SH-SY5Y (cell line): ENCODE results near the gene ACBD6.
A peak's percentile ranks its signal among the peaks of the same experiment; 100 is the strongest.

Source experiments
- GATA2 ChIP-seq: IDR thresholded peaks from 2 replicates; pipeline ENCODE4 v1.6.1; 2011; ENCODE audit warnings: mild to moderate bottlenecking, low read depth, low read length
- GATA3 ChIP-seq: IDR thresholded peaks from 2 replicates; pipeline ENCODE4 v1.6.1; 2011; ENCODE audit warnings: low read depth, mild to moderate bottlenecking, low read length, moderate library complexity

ACBD6 gene

DNA sequence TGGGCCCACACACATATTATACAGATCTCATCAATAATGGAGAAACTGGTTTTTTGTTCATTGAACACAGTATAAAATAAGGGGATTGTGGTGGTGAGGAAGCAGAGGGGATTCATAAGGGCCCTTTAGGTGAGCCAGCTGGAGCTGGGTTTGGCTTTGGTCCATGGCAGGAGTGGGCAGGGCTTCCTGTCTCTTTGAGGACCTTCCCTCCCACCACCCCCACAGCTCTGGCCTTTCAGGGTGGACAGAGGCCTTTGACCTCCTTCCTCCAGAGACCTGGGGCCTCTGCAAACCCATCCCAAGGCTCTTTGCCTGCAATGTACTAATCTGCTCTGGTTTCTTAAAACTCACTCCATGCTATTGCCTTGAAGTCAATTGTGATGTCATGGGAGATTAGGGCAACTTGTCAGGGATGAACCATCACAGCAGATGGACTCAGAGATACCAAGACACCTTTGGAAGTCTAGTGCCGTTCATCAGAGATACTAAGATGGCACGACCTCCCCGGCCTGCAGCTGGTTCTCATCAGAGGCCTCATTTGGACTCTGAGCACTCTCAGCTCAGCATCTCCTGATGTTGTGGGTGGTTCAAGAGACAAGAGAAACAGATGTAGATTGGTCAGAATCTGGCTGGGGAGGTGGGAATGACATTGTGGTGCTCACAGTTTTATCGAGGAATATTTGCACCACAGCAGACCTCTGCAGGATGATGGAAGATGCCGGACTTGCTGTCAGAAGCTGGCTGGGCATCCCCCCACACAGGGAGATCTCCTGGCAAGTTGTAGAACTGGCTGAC, 234.4 kb downstream of the ACBD6 start:
- no peak for TF ChIP-seq GATA3
- no peak for TF ChIP-seq GATA2

DNA sequence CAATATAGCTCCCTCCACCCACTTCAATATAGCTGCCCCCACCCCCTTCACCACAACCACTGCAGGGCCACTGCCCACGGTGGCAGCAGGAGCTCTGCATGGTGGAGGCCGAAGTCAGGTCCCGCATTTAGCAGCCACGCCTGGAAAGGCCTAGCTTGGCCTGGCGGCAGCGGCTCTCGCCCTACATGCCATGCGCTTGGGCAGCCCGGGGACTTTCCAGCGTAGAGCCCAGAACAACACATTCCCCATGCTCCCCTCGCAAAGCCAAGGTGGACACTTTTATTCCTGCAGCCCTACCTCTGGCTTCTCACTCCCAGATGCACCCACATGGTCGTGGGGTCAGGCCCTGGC, 235.2 kb downstream of the ACBD6 start:
- TF ChIP-seq GATA2 (no peak), GATA3 (no peak)

GRCh38 chr1:180266275-180267210, 235.8 kb downstream of the ACBD6 start:
- TF ChIP-seq GATA3 (no peak), GATA2 (no peak)

GRCh38 chr1:180265871-180266270, 236.5 kb downstream of the ACBD6 start:
- TF ChIP-seq GATA2 (no peak), GATA3 (no peak)

- TF ChIP-seq GATA3 (no peak), GATA2 (no peak)
Measured at GRCh38 chr1:180265201-180265600, 237.2 kb downstream of the ACBD6 start.

DNA sequence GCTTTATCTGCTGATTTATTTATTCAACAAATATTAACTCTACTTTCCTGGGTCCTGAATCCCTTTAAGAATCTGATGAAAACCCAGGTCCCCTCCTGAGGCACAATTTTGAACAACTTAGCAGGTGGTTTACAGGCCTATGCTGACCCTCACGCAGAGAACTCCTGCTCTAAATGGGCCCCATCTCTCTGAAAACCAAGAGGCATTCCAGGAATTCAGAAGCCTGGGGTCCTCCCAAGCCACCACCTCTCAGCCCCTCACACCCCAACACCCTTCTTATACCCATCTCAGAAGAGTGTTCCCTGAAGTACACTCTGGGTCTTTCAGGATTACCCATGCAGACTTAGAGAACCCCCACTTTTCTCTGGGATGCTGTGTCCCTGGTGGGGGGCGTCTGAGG, 237.8 kb downstream of the ACBD6 start:
- no peak for TF ChIP-seq GATA2
- no peak for TF ChIP-seq GATA3

GRCh38 chr1:180262628-180263488, 239.5 kb downstream of the ACBD6 start:
- TF ChIP-seq GATA3 = no peak
- TF ChIP-seq GATA2 = no peak

GRCh38 chr1:180261524-180262155, 240.7 kb downstream of the ACBD6 start:
- TF ChIP-seq GATA3 = no peak
- peak; percentile 70 for TF ChIP-seq GATA2

- no peak for TF ChIP-seq GATA2
Measured at GRCh38 chr1:180261030-180261429, 241.3 kb downstream of the ACBD6 start.

- TF ChIP-seq GATA2 (no peak), GATA3 (no peak)
Measured at GRCh38 chr1:180260541-180260940, 241.8 kb downstream of the ACBD6 start.

DNA sequence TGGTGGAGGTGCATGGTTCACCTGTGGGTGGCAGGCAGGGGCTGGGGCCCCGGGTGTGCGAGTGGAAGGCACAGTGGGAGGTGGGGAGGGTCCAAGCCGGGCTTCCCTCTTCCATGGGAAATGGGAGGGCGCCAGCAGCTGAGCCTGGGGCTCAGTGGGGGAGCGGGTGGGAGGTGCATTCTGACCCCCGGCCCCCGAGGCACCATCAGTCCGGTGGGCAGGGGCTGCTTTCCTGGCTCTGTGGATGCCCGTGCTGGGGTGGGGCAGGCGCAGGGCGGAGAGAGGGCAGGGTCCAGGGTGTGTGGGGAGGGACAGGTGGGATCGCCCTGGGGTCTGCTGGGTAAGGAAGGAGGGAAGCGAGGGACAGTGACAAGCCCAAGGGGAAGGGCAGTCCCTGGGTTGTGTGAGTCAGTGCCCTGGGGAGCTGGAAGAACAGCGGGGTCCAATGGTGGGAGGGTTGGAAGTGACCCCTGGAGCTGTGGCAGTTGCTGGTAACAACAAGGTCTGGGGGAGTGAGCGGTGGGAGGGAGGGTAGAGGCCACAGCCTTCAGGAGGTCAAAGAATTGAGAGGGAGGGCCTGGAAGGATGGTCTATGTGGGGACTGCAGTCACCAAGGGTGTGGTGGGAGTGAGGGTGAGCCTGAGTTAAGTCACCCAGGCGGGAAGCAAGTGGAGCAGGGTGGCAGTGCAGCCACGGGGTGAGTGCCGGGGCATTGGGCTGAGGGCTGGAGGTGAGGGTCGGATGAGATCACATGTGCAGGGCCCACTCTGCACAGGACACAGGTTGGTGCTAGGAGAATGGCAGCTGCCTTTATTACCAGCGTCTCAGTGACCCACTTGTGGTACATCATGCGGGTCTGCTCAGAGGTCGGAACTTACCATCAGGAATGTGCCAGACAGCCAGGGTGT, 242.7 kb downstream of the ACBD6 start:
- no peak for TF ChIP-seq GATA3
- no peak for TF ChIP-seq GATA2

DNA sequence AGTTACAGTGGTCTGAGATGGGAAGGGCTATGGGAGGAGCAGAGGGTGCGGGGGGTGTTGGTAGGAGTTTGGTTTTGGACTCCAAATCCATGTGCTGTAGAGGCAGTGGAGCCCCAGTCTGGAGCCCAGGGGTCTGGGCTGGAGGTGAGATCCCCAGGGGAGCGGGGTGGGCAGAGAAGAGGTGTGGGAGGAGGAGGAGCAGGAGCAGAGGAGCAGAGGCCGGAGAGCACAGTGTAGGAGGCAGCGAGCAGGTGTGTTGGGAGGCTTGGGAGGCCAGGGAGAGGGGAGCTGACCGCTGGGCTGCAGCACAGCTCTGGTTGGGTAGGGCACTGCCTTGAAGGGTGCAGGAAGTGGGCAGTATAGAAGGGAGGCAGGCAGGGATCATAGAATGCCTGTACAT, 243.4 kb downstream of the ACBD6 start:
- TF ChIP-seq GATA2 (no peak), GATA3 (no peak)

DNA sequence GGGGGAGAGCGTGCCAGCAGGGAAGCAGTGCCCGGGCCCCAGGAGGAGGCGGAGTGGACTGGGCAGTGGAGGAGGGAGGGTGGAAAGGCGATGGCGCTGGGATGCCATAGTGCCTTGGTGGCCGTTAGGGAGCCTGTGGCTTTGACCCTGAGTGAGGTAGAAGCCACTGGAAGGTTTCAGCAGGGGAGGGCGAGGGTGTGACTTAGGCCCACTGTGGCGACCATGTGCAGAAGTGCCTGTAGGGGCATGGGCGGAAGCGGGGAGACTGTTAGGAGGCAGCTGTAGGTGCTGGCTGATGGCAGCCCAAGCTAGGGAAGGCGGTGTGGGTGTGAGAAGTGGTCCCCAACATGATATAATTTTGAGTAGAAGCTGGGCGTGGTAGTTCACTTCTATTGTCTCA, 244.1 kb downstream of the ACBD6 start:
- TF ChIP-seq GATA3 = no peak
- TF ChIP-seq GATA2 = no peak

GRCh38 chr1:180257486-180257885, 244.9 kb downstream of the ACBD6 start:
- no peak for TF ChIP-seq GATA3
